Activated CD8-positive, alpha-beta memory T cell treated with anti-CD3 and anti-CD28 coated beads for 48 hours (primary cell): ENCODE measurements around the gene ZFYVE9.
"Not testable (repeated sequence)": the region's sequence is repeated elsewhere in the genome, so short reads cannot be mapped to it uniquely, and the experiment has no call there.

ENCODE experiments used
- DNase-seq, 3 experiments: peaks; one replicate each; pipeline ENCODE4 v3.0.0-alpha.2; 2020; ENCODE audit warnings: low read depth in 2 of 3, low spot score in 2 of 3

Gene ZFYVE9

GRCh38 chr1:52141513-52142219 is at the start of gene ZFYVE9:
Gene ZFYVE9, plus strand, starts transcription at chr1:52142089. Its CDS starts 91,118 bp downstream, at chr1:52233207.
- peak in 2 of 3 experiments; percentile 18 to 38 for DNase-seq

- not testable (repeated sequence) for DNase-seq
Observed at GRCh38 chr1:52094300-52094699, 47.6 kb upstream of the ZFYVE9 start.

GRCh38 chr1:52096216-52096615 is 45.7 kb upstream of the ZFYVE9 start:
- no peak for DNase-seq

- DNase-seq = no peak
Observed at GRCh38 chr1:52098139-52098871, 43.6 kb upstream of the ZFYVE9 start.

GRCh38 chr1:52102336-52103013 is 39.4 kb upstream of the ZFYVE9 start:
- DNase-seq = no peak

GRCh38 chr1:52111492-52111891 is 30.4 kb upstream of the ZFYVE9 start:
- DNase-seq = no peak

- DNase-seq = no peak
Observed at GRCh38 chr1:52112489-52112888, 29.4 kb upstream of the ZFYVE9 start.

GRCh38 chr1:52119301-52120079 is 22.4 kb upstream of the ZFYVE9 start:
- no peak for DNase-seq

GRCh38 chr1:52122384-52122783 is 19.5 kb upstream of the ZFYVE9 start:
- no peak for DNase-seq

GRCh38 chr1:52123622-52124021 is 18.3 kb upstream of the ZFYVE9 start:
- no peak for DNase-seq

GRCh38 chr1:52125736-52126359 is 16.0 kb upstream of the ZFYVE9 start:
- no peak for DNase-seq

- no peak for DNase-seq
Observed at GRCh38 chr1:52127181-52128180, 14.4 kb upstream of the ZFYVE9 start.

GRCh38 chr1:52139817-52140540 is 1.9 kb upstream of the ZFYVE9 start:
- peak in 1 of 3 experiments; percentile 9 for DNase-seq

- DNase-seq = no peak
Observed at GRCh38 chr1:52140633-52141512, 1.0 kb upstream of the ZFYVE9 start.

GRCh38 chr1:52142220-52143183 is 613 bp downstream of the ZFYVE9 start:
- DNase-seq = peak; percentile 8 to 43 (median 23)

- no peak for DNase-seq
Observed at GRCh38 chr1:52145137-52145536, 3.2 kb downstream of the ZFYVE9 start.

- DNase-seq = not testable (repeated sequence)
Observed at GRCh38 chr1:52150445-52150844, 8.6 kb downstream of the ZFYVE9 start.
